ENCODE data around the gene TOR3A.

DNA sequence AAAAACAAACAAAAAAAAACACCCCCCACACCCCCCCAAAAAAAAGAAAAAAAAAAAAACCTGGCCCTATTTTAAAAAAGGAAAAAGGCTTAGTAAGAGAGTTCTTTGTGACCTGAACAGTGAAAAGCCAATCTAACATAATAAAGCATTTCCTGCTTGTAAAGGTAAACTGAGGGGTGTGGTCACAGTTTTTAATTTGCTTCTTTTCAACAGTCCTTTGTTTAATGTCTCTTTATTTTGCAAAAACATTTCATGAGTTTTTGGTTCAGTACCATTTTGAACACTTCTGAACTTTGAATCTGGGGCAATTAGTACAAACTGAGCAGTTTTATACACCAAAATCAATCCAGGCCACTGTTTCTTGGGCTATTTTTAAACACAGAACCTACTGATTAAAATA, 37.6 kb downstream of the TOR3A start:
- TF ChIP-seq, protein P1, sequence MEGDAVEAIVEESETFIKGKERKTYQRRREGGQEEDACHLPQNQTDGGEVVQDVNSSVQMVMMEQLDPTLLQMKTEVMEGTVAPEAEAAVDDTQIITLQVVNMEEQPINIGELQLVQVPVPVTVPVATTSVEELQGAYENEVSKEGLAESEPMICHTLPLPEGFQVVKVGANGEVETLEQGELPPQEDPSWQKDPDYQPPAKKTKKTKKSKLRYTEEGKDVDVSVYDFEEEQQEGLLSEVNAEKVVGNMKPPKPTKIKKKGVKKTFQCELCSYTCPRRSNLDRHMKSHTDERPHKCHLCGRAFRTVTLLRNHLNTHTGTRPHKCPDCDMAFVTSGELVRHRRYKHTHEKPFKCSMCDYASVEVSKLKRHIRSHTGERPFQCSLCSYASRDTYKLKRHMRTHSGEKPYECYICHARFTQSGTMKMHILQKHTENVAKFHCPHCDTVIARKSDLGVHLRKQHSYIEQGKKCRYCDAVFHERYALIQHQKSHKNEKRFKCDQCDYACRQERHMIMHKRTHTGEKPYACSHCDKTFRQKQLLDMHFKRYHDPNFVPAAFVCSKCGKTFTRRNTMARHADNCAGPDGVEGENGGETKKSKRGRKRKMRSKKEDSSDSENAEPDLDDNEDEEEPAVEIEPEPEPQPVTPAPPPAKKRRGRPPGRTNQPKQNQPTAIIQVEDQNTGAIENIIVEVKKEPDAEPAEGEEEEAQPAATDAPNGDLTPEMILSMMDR (IDR thresholded peaks at IDR 0.05; ENCODE audit: insufficient read depth, low read length) = no peak
- no peak for TF ChIP-seq REST (IDR thresholded peaks at IDR 0.05; ENCODE audit: insufficient replicate concordance, low read depth)
- no peak for TF ChIP-seq POLR2AphosphoS5 (IDR thresholded peaks at IDR 0.05; ENCODE audit: low read depth)
